A549 (cell line): ENCODE results near the gene ETNPPL. TPM values are rescaled to one million over a fixed set of nuclear protein-coding genes. Genes with fewer than 3 reads are reported as not detected.

ENCODE experiments used
- ATAC-seq, 2 experiments: fragments of 200-7000 bp in 1 of 2; fragments of >200 bp in 1 of 2; cut with Nextera tagmentation in 1 of 2; cut with Tn5 transposase in 1 of 2; 3 replicates each; pipeline versions ENCODE4 v1.8.0 to v1.9.1; 2018 to 2020; ENCODE audit warnings: mild to moderate bottlenecking in 1 of 2, moderate library complexity in 1 of 2
- CTCF ChIA-PET: fragments of 300-600 bp; sonication (Branson Sonifier 250); formaldehyde crosslinking; extraction: SDS; loops from one replicate; lab custom pipeline; 2021; ENCODE audit warnings: antibody characterized with exemption, inconsistent platforms; lab: Yijun Ruan, JAX
- POLR2A ChIA-PET: fragments of 350-600 bp; formaldehyde crosslinking; extraction: SDS; loops from one replicate; lab custom pipeline; 2021; ENCODE audit warnings: antibody characterized with exemption, inconsistent platforms; lab: Yijun Ruan, JAX
- DNase-seq, 2 experiments: peaks; one replicate each; pipeline versions ENCODE4 v3.0.0 to v3.0.0-alpha.2; 2011 to 2016; ENCODE audit warnings: low read depth in 1 of 2, low spot score in 1 of 2
- FAIRE-seq: peaks from 2 replicates; lab custom pipeline; 2011; peaks lifted over from hg19 to GRCh38; lab: Jason Lieb, UNC
- H3K27ac ChIP-seq, 2 experiments: fragments of >200 bp; sonication (Bioruptor Twin); formaldehyde crosslinking; 3 replicates each; pipeline ENCODE4 v1.5.1; 2016 to 2017
- H3K4me1 ChIP-seq: fragments of >200 bp; sonication (Bioruptor Twin); formaldehyde crosslinking; 3 replicates; pipeline ENCODE4 v1.6.1; 2016
- H3K4me2 ChIP-seq: fragments of >200 bp; sonication (Bioruptor Twin); formaldehyde crosslinking; 3 replicates; pipeline ENCODE4 v1.6.1; 2016
- H3K4me3 ChIP-seq: fragments of >200 bp; sonication (Bioruptor Twin); formaldehyde crosslinking; 3 replicates; pipeline ENCODE4 v1.5.1; 2016
- H3K9me3 ChIP-seq: fragments of >200 bp; sonication (Bioruptor Twin); formaldehyde crosslinking; 3 replicates; pipeline ENCODE4 v1.6.1; 2016
- ATOH8 ChIP-seq: fragments of 250-450 bp; sonication (Bioruptor Pico); IDR thresholded peaks from 2 replicates; pipeline ENCODE4 v1.5.0; 2020; ENCODE audit warnings: low read depth, mild to moderate bottlenecking, moderate library complexity
- BCL3 ChIP-seq: fragments of >200 bp; sonication (Bioruptor Twin); formaldehyde crosslinking; IDR thresholded peaks from 3 replicates; pipeline ENCODE4 v1.6.1; 2016
- CTCF ChIP-seq: fragments of >200 bp; sonication (Bioruptor Twin); formaldehyde crosslinking; IDR thresholded peaks from 3 replicates; pipeline ENCODE4 v1.5.1; 2016
- E2F6 ChIP-seq: IDR thresholded peaks from 2 replicates; pipeline ENCODE4 v1.6.1; 2012; ENCODE audit warnings: low read depth, borderline replicate concordance
- EHMT2 ChIP-seq: fragments of 200-600 bp; sonication (generic); IDR thresholded peaks from 2 replicates; pipeline ENCODE4 v1.6.1; 2016; ENCODE audit warnings: antibody characterized with exemption, low read depth, mild to moderate bottlenecking, moderate library complexity
- EP300 ChIP-seq, 2 experiments: fragments of >200 bp; sonication (Bioruptor Twin); formaldehyde crosslinking; IDR thresholded peaks; 2 replicates in 1 of 2; 3 replicates in 1 of 2; pipeline ENCODE4 v1.6.1; 2016 to 2017
- FOSB ChIP-seq: fragments of 250-450 bp; sonication (Bioruptor Pico); IDR thresholded peaks from 2 replicates; pipeline ENCODE4 v1.5.0; 2020; ENCODE audit warnings: mild to moderate bottlenecking, moderate library complexity
- FOSL2 ChIP-seq, 2 experiments: fragments of 450-650 bp in 1 of 2; fragments of >200 bp in 1 of 2; sonication (Bioruptor Twin) in 1 of 2; formaldehyde crosslinking; IDR thresholded peaks; 2 replicates each; pipeline versions ENCODE4 v1.5.0 to v1.6.1; 2016 to 2020; ENCODE audit warnings: mild to moderate bottlenecking in 1 of 2, moderate library complexity in 1 of 2
- FOXS1 ChIP-seq: fragments of 250-450 bp; sonication (Bioruptor Pico); IDR thresholded peaks from 2 replicates; pipeline ENCODE4 v1.5.0; 2020; ENCODE audit warnings: mild to moderate bottlenecking, moderate library complexity
- HDAC2 ChIP-seq: fragments of 200-600 bp; sonication (generic); IDR thresholded peaks from 2 replicates; pipeline ENCODE4 v1.6.1; 2016
- HES2 ChIP-seq: fragments of >200 bp; sonication (Bioruptor Twin); formaldehyde crosslinking; IDR thresholded peaks from 2 replicates; pipeline ENCODE4 v1.6.1; 2016
- HEYL ChIP-seq: fragments of 250-450 bp; sonication (Bioruptor Pico); IDR thresholded peaks from 2 replicates; pipeline ENCODE4 v1.8.0; 2021; ENCODE audit warnings: mild to moderate bottlenecking, moderate library complexity
- HOXA7 ChIP-seq: fragments of 250-450 bp; sonication (Bioruptor Pico); IDR thresholded peaks from 2 replicates; pipeline ENCODE4 v1.5.0; 2020; ENCODE audit warnings: mild to moderate bottlenecking, moderate library complexity
- MAFK ChIP-seq: fragments of 450-650 bp; IDR thresholded peaks from 2 replicates; pipeline ENCODE4 v1.6.1; 2014; ENCODE audit not compliant: partially characterized antibody
- PBX3 ChIP-seq: IDR thresholded peaks from 2 replicates; pipeline ENCODE4 v1.6.1; 2012
- REST ChIP-seq: fragments of 200-600 bp; sonication (generic); IDR thresholded peaks from 2 replicates; pipeline ENCODE4 v1.6.1; 2016; ENCODE audit warnings: antibody characterized with exemption, mild to moderate bottlenecking, moderate library complexity
- RFX5 ChIP-seq: fragments of 450-650 bp; IDR thresholded peaks from 2 replicates; pipeline ENCODE4 v1.7.1; 2014; ENCODE audit warnings: antibody characterized with exemption, mild to moderate bottlenecking, moderate library complexity
- RNF2 ChIP-seq: fragments of 200-600 bp; sonication (generic); IDR thresholded peaks from 2 replicates; pipeline ENCODE4 v1.6.1; 2016; ENCODE audit warnings: low read depth, mild to moderate bottlenecking, antibody characterized with exemption, moderate library complexity, borderline replicate concordance
- SMC3 ChIP-seq: fragments of >200 bp; sonication (Bioruptor Twin); formaldehyde crosslinking; IDR thresholded peaks from 3 replicates; pipeline ENCODE4 v1.6.1; 2018; ENCODE audit warnings: inconsistent platforms
- SREBF2 ChIP-seq: fragments of 450-650 bp; IDR thresholded peaks from 2 replicates; pipeline ENCODE4 v1.6.1; 2014; ENCODE audit warnings: mild to moderate bottlenecking, moderate library complexity
- ZC3H11A ChIP-seq: fragments of 450-650 bp; IDR thresholded peaks from 2 replicates; pipeline ENCODE4 v1.6.1; 2014; ENCODE audit warnings: antibody characterized with exemption, mild to moderate bottlenecking
- ZFP36 ChIP-seq: fragments of 450-650 bp; IDR thresholded peaks from 2 replicates; pipeline ENCODE4 v1.6.1; 2014; ENCODE audit warnings: borderline replicate concordance; ENCODE audit not compliant: partially characterized antibody
- ZNF302 ChIP-seq: fragments of 250-450 bp; sonication (Bioruptor Pico); IDR thresholded peaks from 2 replicates; pipeline ENCODE4 v1.9.0; 2021; ENCODE audit warnings: inconsistent platforms, mild to moderate bottlenecking, moderate library complexity
- ZSCAN20 ChIP-seq: fragments of 250-450 bp; sonication (Bioruptor Pico); IDR thresholded peaks from 2 replicates; pipeline ENCODE4 v1.8.0; 2022; ENCODE audit warnings: mild to moderate bottlenecking, moderate library complexity
- WGBS: methylation state at CpG from one replicate; pipeline ENCODE4 v1.1.6; 2017; ENCODE audit errors: missing lambda C conversion rate; 5-methylcytosine and 5-hydroxymethylcytosine counted together
- polyA plus RNA-seq, 4 experiments: library from polyadenylated mRNA; depleted of rRNA in 3 of 4; stranded (reverse); fragments of >200 nt; fragmentation: RNase III in 1 of 4; extraction: RNeasy Plus Mini Kit Qiagen cat#74134 plus additional on column Dnase treatment in 1 of 4; gene quantifications; 2 replicates in 3 of 4; 3 replicates in 1 of 4; pipeline ENCODE4 v1.2.3, GENCODE V29; 2011 to 2017

The ETNPPL gene
- polyA plus RNA-seq, 2 of the 4 experiments (the other 2 are of a cell fraction) = not detected

GRCh38 chr4:108709722-108710121 lies 53.1 kb downstream of the ETNPPL start:
- Histone ChIP-seq H3K4me2 (no peak overlapping the region), H3K27ac (no peak overlapping the region), H3K9me3 (no peaks in the 10 kb centered on the region), H3K4me3 (no peak overlapping the region), H3K4me1 (no peaks in the 10 kb centered on the region)
- WGBS = 18% methylated on average over 6 of the region's 7 CpGs
- TF ChIP-seq ZFP36 (no peak), RFX5 (no peak), ZC3H11A (no peak), HEYL (CRISPR knock-in tag) (no peak), HDAC2 (no peak), EP300 (IDR thresholded peaks at IDR 0.05) (no peak), SMC3 (no peak), ZNF302 (no peak), BCL3 (no peak), REST (no peak), ZSCAN20 (CRISPR knock-in tag) (no peak), ATOH8 (CRISPR knock-in tag) (no peak), FOSB (CRISPR knock-in tag) (no peak), PBX3 (no peak)
- ChIA-PET POLR2A (no interaction called here), CTCF (no interaction called here)
- ATAC-seq (no peak), DNase-seq (no peak), FAIRE-seq (no peak)

- CTCF ChIA-PET = no interaction called here
- whole genome bisulfite sequencing = 35% methylated on average over 10 of the region's 10 CpGs
- POLR2A ChIA-PET = no interaction called here
Observed at GRCh38 chr4:108709234-108709633, 53.6 kb downstream of the ETNPPL start.

More at GRCh38 chr4:108709234-108709633, 53.6 kb downstream of the ETNPPL start:
- Histone ChIP-seq H3K4me1 (no peaks in the 10 kb centered on the region), H3K27ac (no peak overlapping the region), H3K4me2 (no peak overlapping the region), H3K4me3 (no peak overlapping the region), H3K9me3 (no peaks in the 10 kb centered on the region)
- no peak for ATAC-seq
- TF ChIP-seq EHMT2 = no peak
- TF ChIP-seq FOSB (CRISPR knock-in tag) = no peak
- TF ChIP-seq FOSL2 (IDR thresholded peaks at IDR 0.05) = no peak
- TF ChIP-seq FOSL2 (CRISPR knock-in tag; IDR thresholded peaks at IDR 0.05) = no peak
- no peak for TF ChIP-seq CTCF
- no peak for TF ChIP-seq FOXS1 (CRISPR knock-in tag)
- no peak for TF ChIP-seq MAFK
- TF ChIP-seq RNF2 = no peak
- TF ChIP-seq EP300 (IDR thresholded peaks at IDR 0.05) = no peak
- no peak for TF ChIP-seq HOXA7 (CRISPR knock-in tag)
- TF ChIP-seq SREBF2 = no peak
- TF ChIP-seq PBX3 = no peak
- no peak for TF ChIP-seq ZC3H11A
- no peak for TF ChIP-seq HES2
- no peak for TF ChIP-seq E2F6
- FAIRE-seq = no peak
- no peak for DNase-seq
